GM23338 (cell line): ENCODE results near the gene SYNPO2. TPM values are rescaled to one million over a fixed set of nuclear protein-coding genes. Genes with fewer than 3 reads are reported as not detected.
A peak's percentile ranks its signal among the peaks of the same experiment; 100 is the strongest.

Experiments
- ATAC-seq: fragments of 200-7000 bp; cut with Tn5 transposase; 3 replicates; pipeline ENCODE4 v1.9.1; 2020
- DNase-seq: peaks from one replicate; pipeline ENCODE4 v3.0.0-alpha.2; 2015; ENCODE audit warnings: low spot score
- H2AFZ ChIP-seq: fragments of 200-600 bp; sonication (generic); 2 replicates; pipeline ENCODE4 v1.8.0; 2016; ENCODE audit warnings: antibody characterized with exemption, mild to moderate bottlenecking, moderate library complexity
- H3F3A ChIP-seq: fragments of 200-600 bp; sonication (generic); replicated peaks from 2 replicates; pipeline ENCODE4 v1.8.0; 2017; ENCODE audit warnings: antibody characterized with exemption, mixed run types, low read depth
- H3K27ac ChIP-seq: fragments of 200-600 bp; sonication (generic); 2 replicates; pipeline ENCODE4 v1.6.1; 2016; ENCODE audit warnings: low read depth
- H3K27me3 ChIP-seq: fragments of 200-600 bp; sonication (generic); 2 replicates; pipeline ENCODE4 v1.8.0; 2016; ENCODE audit warnings: mild to moderate bottlenecking, mixed run types, moderate library complexity; ENCODE audit not compliant: insufficient read depth
- H3K36me3 ChIP-seq: fragments of 200-600 bp; sonication (generic); 2 replicates; pipeline ENCODE4 v1.8.0; 2016; ENCODE audit warnings: mild to moderate bottlenecking; ENCODE audit not compliant: insufficient read depth
- H3K4me1 ChIP-seq: fragments of 200-600 bp; sonication (generic); 2 replicates; pipeline ENCODE4 v1.8.0; 2016; ENCODE audit warnings: mild to moderate bottlenecking, moderate library complexity; ENCODE audit not compliant: insufficient read depth
- H3K4me2 ChIP-seq: fragments of 200-600 bp; sonication (generic); 2 replicates; pipeline ENCODE4 v1.7.1; 2017; ENCODE audit warnings: mixed run types
- H3K4me3 ChIP-seq: fragments of 200-600 bp; sonication (generic); 2 replicates; pipeline ENCODE4 v1.6.1; 2016; ENCODE audit warnings: mixed run types
- H3K79me2 ChIP-seq: fragments of 200-600 bp; sonication (generic); replicated peaks from 2 replicates; pipeline ENCODE4 v1.8.0; 2017; ENCODE audit warnings: mild to moderate bottlenecking; ENCODE audit not compliant: insufficient read depth
- H3K9me2 ChIP-seq: fragments of 200-600 bp; sonication (generic); 2 replicates; pipeline ENCODE4 v1.8.0; 2017; ENCODE audit not compliant: insufficient read depth
- H4K20me1 ChIP-seq: fragments of 200-600 bp; sonication (generic); replicated peaks from 2 replicates; pipeline ENCODE4 v1.8.0; 2017; ENCODE audit warnings: mild to moderate bottlenecking; ENCODE audit not compliant: insufficient read depth
- H3K27ac Mint-ChIP-seq: 2 replicates; pipeline ENCODE4 v1.8.0; 2020; ENCODE audit warnings: inconsistent platforms, mild to moderate bottlenecking, moderate library complexity, mixed read lengths
- H3K27me3 Mint-ChIP-seq: 3 replicates; pipeline ENCODE4 v1.8.0; 2022; ENCODE audit warnings: low read depth, mild to moderate bottlenecking, moderate library complexity, mixed read lengths, inconsistent platforms; ENCODE audit not compliant: insufficient read depth, poor library complexity
- H3K36me3 Mint-ChIP-seq: 3 replicates; pipeline ENCODE4 v1.8.0; 2021; ENCODE audit warnings: low read depth, mild to moderate bottlenecking, inconsistent platforms, moderate library complexity, mixed read lengths
- H3K4me1 Mint-ChIP-seq: 3 replicates; pipeline ENCODE4 v1.8.0; 2020; ENCODE audit warnings: mild to moderate bottlenecking, inconsistent platforms, mixed read lengths
- H3K4me3 Mint-ChIP-seq: 3 replicates; pipeline ENCODE4 v1.8.0; 2021; ENCODE audit warnings: moderate library complexity, mild to moderate bottlenecking, inconsistent platforms, mixed read lengths
- H3K9me3 Mint-ChIP-seq: 3 replicates; pipeline ENCODE4 v1.8.0; 2020; ENCODE audit warnings: moderate library complexity, mild to moderate bottlenecking, inconsistent platforms, mixed read lengths
- CREB1 ChIP-seq: fragments of 250-450 bp; sonication (Bioruptor Pico); IDR thresholded peaks from 2 replicates; pipeline ENCODE4 v1.5.0; 2020; ENCODE audit warnings: low read depth, mild to moderate bottlenecking, moderate library complexity
- EZH2 ChIP-seq: fragments of 200-600 bp; sonication (generic); IDR thresholded peaks from one replicate; pipeline ENCODE4 v1.8.0; 2017; ENCODE audit warnings: antibody characterized with exemption, mild to moderate bottlenecking, low read depth; ENCODE audit not compliant: unreplicated experiment
- EZH2phosphoT487 ChIP-seq: fragments of 200-600 bp; sonication (generic); IDR thresholded peaks from one replicate; pipeline ENCODE4 v1.8.1; 2018; ENCODE audit warnings: antibody characterized with exemption; ENCODE audit not compliant: unreplicated experiment
- NANOG ChIP-seq: IDR thresholded peaks from 2 replicates; pipeline ENCODE4 v1.6.1; 2016; ENCODE audit warnings: antibody characterized with exemption, borderline replicate concordance
- STAT1 ChIP-seq: IDR thresholded peaks from one replicate; pipeline ENCODE4 v1.6.1; 2016; ENCODE audit warnings: antibody characterized with exemption; ENCODE audit not compliant: unreplicated experiment
- polyA plus RNA-seq: library from polyadenylated mRNA; unstranded; fragments of >200 nt; fragmentation: Nextera tagmentation; extraction: Ambion mirVana; gene quantifications from 2 replicates; pipeline ENCODE4 v1.2.1, GENCODE V29; 2016
- total RNA-seq: library from RNA; depleted of rRNA; stranded (reverse); fragments of >200 nt; shearing (Covaris generic); gene quantifications from 2 replicates; pipeline ENCODE4 v1.2.3, GENCODE V29; 2014
- TF ChIP-seq, protein P1 (sequence below): fragments of 250-450 bp; sonication (Bioruptor Pico); IDR thresholded peaks from 2 replicates; pipeline ENCODE4 v1.5.0; 2020; ENCODE audit warnings: mild to moderate bottlenecking, moderate library complexity
- TF ChIP-seq, protein P2 (sequence below), 2 experiments: fragments of 200-600 bp in 1 of 2; sonication (generic) in 1 of 2; conservative IDR thresholded peaks; 2 replicates each; pipeline versions ENCODE4 v1.5.1 to v1.6.1; 2016 to 2017; ENCODE audit warnings: antibody characterized with exemption in 2 of 2, low read depth in 2 of 2, mild to moderate bottlenecking in 2 of 2, moderate library complexity in 1 of 2
- TF ChIP-seq, protein P3 (sequence below): IDR thresholded peaks from 2 replicates; pipeline ENCODE4 v1.6.1; 2016; ENCODE audit warnings: antibody characterized with exemption

The SYNPO2 gene
- total and polyA plus RNA-seq, 2 experiments from 2014 or later = 2.1 to 3.4 TPM

DNA sequence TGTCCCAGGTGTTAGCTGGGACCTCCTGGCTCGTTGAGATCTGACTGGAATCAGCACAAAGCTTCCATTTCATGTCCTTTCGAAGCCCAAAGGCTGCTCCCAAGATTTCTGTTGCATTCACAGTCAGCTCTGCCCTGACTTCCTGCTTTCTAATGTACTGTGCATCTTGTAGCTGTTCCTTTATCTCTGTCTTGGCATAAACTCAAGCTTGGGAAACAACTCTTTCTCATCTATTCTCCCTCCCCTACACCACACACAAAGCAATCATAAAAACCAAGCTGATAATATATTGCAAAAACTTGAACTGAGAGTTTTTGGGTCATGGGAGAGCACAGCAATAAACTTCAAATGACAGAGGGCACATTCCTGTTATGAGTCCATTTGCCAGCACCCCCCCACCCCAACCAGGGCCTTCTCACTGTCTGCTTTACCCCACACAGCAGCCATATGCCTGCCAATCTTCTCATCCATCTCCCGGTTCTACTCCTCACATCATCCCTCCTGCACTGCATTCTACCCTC, 76.3 kb downstream of the SYNPO2 start (continued):
- TF ChIP-seq, protein P1, sequence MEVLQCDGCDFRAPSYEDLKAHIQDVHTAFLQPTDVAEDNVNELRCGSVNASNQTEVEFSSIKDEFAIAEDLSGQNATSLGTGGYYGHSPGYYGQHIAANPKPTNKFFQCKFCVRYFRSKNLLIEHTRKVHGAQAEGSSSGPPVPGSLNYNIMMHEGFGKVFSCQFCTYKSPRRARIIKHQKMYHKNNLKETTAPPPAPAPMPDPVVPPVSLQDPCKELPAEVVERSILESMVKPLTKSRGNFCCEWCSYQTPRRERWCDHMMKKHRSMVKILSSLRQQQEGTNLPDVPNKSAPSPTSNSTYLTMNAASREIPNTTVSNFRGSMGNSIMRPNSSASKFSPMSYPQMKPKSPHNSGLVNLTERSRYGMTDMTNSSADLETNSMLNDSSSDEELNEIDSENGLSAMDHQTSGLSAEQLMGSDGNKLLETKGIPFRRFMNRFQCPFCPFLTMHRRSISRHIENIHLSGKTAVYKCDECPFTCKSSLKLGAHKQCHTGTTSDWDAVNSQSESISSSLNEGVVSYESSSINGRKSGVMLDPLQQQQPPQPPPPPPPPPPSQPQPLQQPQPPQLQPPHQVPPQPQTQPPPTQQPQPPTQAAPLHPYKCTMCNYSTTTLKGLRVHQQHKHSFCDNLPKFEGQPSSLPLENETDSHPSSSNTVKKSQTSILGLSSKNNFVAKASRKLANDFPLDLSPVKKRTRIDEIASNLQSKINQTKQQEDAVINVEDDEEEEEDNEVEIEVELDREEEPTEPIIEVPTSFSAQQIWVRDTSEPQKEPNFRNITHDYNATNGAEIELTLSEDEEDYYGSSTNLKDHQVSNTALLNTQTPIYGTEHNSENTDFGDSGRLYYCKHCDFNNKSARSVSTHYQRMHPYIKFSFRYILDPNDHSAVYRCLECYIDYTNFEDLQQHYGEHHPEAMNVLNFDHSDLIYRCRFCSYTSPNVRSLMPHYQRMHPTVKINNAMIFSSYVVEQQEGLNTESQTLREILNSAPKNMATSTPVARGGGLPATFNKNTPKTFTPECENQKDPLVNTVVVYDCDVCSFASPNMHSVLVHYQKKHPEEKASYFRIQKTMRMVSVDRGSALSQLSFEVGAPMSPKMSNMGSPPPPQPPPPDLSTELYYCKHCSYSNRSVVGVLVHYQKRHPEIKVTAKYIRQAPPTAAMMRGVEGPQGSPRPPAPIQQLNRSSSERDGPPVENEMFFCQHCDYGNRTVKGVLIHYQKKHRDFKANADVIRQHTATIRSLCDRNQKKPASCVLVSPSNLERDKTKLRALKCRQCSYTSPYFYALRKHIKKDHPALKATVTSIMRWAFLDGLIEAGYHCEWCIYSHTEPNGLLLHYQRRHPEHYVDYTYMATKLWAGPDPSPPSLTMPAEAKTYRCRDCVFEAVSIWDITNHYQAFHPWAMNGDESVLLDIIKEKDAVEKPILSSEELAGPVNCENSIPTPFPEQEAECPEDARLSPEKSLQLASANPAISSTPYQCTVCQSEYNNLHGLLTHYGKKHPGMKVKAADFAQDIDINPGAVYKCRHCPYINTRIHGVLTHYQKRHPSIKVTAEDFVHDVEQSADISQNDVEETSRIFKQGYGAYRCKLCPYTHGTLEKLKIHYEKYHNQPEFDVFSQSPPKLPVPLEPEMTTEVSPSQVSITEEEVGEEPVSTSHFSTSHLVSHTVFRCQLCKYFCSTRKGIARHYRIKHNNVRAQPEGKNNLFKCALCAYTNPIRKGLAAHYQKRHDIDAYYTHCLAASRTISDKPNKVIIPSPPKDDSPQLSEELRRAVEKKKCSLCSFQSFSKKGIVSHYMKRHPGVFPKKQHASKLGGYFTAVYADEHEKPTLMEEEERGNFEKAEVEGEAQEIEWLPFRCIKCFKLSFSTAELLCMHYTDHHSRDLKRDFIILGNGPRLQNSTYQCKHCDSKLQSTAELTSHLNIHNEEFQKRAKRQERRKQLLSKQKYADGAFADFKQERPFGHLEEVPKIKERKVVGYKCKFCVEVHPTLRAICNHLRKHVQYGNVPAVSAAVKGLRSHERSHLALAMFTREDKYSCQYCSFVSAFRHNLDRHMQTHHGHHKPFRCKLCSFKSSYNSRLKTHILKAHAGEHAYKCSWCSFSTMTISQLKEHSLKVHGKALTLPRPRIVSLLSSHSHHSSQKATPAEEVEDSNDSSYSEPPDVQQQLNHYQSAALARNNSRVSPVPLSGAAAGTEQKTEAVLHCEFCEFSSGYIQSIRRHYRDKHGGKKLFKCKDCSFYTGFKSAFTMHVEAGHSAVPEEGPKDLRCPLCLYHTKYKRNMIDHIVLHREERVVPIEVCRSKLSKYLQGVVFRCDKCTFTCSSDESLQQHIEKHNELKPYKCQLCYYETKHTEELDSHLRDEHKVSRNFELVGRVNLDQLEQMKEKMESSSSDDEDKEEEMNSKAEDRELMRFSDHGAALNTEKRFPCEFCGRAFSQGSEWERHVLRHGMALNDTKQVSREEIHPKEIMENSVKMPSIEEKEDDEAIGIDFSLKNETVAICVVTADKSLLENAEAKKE (CRISPR knock-in tag) = no peak
- TF ChIP-seq NANOG (no peak), CREB1 (CRISPR knock-in tag) (no peak), EZH2 (no peak), EZH2phosphoT487 (no peak)
- TF ChIP-seq, protein P2, sequence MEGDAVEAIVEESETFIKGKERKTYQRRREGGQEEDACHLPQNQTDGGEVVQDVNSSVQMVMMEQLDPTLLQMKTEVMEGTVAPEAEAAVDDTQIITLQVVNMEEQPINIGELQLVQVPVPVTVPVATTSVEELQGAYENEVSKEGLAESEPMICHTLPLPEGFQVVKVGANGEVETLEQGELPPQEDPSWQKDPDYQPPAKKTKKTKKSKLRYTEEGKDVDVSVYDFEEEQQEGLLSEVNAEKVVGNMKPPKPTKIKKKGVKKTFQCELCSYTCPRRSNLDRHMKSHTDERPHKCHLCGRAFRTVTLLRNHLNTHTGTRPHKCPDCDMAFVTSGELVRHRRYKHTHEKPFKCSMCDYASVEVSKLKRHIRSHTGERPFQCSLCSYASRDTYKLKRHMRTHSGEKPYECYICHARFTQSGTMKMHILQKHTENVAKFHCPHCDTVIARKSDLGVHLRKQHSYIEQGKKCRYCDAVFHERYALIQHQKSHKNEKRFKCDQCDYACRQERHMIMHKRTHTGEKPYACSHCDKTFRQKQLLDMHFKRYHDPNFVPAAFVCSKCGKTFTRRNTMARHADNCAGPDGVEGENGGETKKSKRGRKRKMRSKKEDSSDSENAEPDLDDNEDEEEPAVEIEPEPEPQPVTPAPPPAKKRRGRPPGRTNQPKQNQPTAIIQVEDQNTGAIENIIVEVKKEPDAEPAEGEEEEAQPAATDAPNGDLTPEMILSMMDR (conservative IDR thresholded peaks at IDR 0.05; ENCODE audit: low read depth in 2 of 2) = no peak

DNA sequence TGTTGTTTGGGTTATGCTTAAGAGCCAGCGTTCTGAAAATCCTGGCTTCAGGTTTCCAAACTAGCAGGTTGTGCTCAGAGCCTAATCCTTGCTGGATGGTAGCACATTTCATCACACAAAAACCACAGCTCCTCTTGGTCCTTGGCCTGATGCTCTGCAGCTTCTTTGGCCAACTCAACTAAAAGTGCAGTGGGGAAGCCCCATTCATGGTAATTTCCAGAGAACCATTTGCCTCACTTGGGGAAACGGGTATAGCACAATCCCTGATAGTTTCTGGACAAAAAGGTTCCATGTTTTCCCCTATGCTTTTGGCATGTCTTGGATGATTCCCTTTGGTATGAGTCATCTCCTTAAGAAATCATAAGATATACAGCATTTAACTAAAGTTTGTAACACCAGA, 78.7 kb downstream of the SYNPO2 start:
- Mint-ChIP-seq H3K4me3 (no peak overlapping the region), H3K27ac (no peak overlapping the region), H3K4me1 (peaks cover 23% of the 10 kb centered on the region), H3K9me3 (no peaks in the 10 kb centered on the region), H3K36me3 (no peaks in the 10 kb centered on the region), H3K27me3 (no peaks in the 10 kb centered on the region)
- Histone ChIP-seq H4K20me1 (no peaks in the 10 kb centered on the region), H2AFZ (peak overlapping the region; percentile 56; the same call in 1 of the 2 replicates), H3K27ac (peak overlapping the region; percentile 35), H3K4me2 (peak overlapping the region; percentile 18), H3K36me3 (no peaks in the 10 kb centered on the region), H3F3A (no peaks in the 10 kb centered on the region), H3K4me3 (no peak overlapping the region), H3K4me1 (peaks cover 20% of the 10 kb centered on the region), H3K9me2 (no peaks in the 10 kb centered on the region), H3K27me3 (no peaks in the 10 kb centered on the region), H3K79me2 (no peaks in the 10 kb centered on the region)
- DNase-seq (no peak), ATAC-seq (no peak; the same call in 2 of the 3 replicates)
- TF ChIP-seq STAT1 (no peak), CREB1 (CRISPR knock-in tag) (no peak)
- TF ChIP-seq, protein P3, sequence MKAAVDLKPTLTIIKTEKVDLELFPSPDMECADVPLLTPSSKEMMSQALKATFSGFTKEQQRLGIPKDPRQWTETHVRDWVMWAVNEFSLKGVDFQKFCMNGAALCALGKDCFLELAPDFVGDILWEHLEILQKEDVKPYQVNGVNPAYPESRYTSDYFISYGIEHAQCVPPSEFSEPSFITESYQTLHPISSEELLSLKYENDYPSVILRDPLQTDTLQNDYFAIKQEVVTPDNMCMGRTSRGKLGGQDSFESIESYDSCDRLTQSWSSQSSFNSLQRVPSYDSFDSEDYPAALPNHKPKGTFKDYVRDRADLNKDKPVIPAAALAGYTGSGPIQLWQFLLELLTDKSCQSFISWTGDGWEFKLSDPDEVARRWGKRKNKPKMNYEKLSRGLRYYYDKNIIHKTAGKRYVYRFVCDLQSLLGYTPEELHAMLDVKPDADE = no peak
